GM21367 (cell line): ENCODE data around the gene PRRT1B.

Experiments used
- ATAC-seq: cut with Tn5 transposase; IDR thresholded peaks from one replicate; pipeline ENCODE4 v1.9.1; 2021; ENCODE audit not compliant: unreplicated experiment

PRRT1B gene

DNA sequence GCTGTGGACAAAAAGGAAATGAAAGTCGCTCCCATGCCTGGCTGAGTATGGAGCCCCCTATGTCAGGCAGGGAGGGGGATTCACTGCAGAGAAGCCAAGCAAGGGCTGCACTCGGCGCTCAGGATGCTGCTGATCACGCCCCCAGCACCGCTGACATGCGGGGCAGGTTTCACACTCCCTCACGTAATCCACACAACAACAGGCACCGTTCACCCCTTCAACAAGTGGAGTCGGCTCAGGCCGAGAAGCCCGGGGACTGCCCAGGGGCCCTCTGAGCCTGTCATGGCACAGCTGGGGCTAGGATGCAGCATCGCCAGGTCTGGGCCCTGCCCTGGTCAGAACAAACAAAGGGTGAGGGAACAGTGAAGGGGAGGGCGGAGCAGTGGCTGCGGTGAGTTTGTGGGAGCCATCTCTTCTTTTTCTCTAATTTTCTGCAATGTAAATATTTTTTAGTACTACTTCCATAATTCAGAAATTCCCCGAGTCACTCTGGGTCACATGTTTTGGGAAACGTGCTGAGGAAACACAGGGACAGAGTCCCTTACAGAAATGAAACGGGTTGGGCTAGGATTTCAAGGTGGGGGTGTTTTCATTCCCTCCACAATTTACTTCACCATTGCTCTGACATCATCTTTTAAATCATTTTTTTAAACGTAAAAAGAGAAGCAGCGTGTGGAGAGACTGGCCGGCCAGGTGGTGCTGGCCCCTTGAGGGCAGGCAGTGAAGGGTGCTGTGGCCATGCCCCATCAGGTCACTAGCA, 49.8 kb downstream of the PRRT1B start:
- no peak for ATAC-seq

DNA sequence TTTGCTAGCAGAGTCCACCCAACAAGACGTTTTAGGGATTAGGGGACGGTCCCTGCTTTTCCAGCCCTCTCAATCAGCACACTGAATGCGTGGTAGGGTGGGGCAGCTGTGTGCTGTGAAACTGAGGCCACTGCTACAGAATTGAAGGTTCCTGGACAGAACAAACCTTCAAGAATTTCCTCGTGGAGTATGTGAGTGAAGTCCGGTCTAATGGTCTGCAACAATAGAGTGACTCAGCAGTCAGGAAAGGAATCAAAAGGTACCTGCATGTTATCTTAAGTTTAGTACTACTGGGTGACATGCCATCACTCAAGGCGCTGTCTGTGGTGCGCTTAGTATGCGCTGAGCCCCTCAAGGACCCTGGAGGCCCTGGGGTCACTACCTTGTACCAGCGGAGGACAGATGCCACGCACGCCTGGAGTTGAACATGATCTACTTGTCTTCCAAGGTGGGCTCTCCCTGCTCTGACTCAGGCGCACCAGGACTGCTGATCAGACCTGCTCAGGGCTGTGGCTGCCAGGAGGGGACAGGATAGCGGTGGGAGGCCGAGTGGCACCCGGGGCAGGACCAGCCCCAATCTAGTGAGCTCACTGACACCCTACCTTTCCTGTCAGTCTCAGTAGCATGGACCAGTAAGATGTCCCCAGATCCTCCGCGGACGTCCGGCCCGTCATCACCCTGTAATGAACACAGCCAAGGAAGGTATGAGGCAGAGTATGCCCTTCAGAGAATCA, 50.5 kb downstream of the PRRT1B start:
- no peak for ATAC-seq

DNA sequence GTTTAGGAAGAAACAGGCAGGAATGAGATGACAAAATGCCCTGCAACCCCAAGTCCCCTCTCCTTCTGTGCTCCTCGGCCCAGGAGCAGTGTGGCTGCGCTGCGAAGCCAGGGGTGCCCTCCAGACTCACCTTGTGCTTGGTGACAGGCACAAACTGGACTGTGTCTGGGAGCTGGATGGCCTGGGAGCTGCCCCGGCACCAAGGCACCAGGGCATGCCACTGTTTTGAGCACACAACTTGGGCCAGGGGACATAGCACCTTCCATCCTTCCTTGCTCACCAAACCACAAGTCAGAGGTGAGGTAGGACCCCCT, 51.1 kb downstream of the PRRT1B start:
- ATAC-seq = no peak

DNA sequence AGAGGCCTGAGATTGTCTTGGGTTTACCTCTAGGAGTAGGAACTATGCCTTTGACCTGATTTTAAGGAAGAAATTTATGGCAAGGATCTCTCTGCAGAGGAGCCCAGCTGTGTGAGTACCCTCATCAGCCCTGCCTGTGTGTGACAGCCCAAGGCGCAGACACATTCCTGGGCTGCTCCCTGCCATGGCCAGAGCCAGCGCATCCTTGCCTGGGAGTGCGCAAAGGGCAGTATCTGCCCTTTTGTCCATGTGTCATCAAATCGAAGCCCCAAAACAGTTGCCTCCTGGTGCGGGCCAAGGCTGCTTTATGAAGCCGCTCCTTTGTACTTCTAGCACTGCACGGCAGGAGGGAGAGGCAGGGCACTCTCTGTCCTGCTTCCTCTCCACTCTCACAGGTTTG, 51.9 kb downstream of the PRRT1B start:
- ATAC-seq = no peak

DNA sequence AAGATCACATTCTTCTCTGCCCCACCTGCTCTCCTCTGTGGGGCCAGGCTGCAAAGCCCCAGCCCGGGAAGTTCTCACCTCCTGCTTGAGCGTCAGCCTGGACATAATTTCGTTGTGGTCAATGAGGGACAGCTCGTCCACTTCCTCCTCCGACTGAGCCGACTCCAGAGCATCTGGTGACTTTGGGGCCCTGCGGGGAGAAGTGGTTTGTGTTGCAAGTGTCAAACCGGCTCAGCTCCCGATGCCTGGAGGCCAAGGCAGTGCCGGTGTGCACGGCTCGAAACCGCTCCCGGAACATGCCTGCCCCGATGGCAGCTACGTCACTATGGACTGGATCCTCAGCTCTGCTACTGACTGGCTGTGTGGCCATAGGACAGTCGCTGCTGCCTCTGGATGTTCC, 52.8 kb downstream of the PRRT1B start:
- no peak for ATAC-seq

DNA sequence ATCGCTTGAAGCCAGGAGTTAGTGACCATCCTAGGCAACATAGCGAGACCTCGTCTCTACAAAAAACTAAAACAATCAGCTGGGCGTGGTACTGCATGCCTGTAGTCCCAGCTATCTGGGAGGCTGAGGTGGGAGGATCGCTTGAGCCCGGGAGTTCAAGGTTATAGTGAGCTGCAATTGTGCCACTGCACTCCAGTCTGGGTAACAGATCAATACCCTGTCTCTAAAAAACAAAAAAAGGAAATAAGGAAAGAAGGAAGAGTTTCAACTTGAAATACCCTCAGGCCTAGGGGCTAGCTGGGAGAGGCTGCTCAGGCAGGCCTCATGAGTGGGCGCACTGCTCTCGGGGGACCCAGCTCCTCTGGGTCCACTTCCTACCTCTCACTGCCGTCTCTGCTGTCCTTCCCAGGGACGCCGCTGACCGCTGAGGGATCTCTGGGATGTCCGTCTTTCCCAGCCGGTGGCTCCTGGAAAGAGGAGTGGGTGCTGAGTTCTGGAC, 56.4 kb downstream of the PRRT1B start:
- no peak for ATAC-seq

DNA sequence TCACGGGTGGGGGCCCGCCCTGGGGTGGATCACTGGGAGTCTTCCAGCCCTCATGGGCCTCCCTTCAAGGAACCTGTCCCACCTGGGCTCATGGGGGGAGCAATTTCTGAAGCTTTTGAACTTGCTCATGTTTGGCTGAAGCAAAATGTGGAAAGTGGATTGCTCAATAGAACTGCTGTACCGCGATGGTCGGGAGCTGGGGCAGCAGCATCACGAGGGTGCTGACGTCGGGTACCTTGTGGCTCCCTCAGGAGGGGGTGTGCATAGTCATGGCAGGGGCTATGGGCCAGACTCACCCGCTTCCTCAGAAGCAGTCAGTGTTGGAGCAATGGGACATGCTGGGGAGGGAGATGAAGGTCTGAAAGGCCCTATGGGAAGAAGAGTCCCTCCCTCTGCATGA, 57.9 kb downstream of the PRRT1B start:
- no peak for ATAC-seq

DNA sequence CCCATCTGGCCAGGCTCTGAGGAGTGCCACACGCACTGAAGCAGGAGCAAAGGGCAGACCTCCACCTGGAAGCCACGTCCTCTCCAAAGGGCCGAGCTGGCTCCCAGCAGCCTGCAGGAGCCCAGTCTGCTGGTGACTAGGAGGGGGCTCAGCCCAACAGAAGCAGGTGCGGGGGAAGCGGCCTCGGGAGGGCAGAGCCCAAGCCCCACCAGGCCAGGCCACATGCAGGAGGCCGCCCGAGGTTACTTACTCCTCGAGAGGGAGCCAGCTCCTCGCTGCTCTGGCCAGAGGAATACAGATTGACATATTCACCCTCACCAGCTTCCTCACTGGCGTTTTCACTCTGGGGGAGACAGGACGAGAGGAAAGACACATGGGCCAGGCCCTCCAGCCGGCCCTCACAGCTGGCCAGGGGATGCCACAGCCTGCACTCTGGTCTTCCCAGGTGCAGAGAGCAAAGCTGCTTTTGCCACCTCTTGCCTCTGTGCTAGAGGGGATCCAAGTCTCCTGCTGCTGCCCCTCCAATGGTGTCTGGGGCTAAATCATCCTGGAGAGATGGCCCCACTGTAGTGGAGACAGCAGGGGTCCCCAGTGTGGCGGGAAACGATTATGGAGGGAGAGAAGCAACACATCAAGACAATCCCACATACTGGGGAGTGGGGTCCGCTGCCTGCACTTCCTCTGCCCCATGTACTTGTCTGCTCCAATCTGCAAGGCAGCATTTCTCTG, 58.6 kb downstream of the PRRT1B start:
- no peak for ATAC-seq

DNA sequence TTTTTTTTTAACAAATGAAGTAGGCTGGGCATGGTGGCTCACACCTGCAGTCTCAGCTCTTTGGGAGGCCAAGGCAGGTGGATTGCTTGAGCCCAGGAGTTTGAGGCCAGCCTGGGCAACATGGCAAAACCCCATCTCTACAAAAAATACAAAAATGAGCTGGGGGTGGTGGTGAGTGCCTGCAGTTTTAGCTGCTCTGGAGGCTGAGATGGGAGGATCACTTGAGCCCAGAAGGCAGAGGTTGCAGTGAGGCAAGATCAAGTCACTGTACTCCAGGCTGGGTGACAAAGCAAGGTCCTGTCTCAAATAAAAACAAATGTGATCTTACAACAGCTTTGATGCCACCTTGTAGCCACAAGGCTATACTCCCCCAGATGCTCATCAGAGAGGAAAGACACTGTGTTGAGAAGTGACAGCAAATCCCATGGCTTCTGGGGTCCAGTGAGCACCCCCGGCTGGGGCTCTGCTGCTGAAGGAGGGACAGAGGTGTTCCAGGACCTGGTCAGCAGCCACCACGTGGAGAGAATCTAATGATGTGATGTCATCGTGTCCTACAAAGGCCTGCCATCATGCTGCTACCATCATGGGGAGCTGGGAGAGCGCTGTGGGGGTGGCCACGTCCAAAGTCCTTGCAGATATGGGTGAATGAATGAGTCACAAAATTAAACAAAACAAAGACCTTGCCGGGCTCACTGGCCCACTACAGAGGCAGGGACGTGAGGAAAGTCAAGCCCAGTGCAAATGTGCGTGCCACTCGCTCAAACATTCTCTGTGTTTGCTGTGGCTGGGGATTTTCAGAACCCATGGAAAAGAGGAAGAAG, 60.7 kb downstream of the PRRT1B start:
- ATAC-seq = no peak

DNA sequence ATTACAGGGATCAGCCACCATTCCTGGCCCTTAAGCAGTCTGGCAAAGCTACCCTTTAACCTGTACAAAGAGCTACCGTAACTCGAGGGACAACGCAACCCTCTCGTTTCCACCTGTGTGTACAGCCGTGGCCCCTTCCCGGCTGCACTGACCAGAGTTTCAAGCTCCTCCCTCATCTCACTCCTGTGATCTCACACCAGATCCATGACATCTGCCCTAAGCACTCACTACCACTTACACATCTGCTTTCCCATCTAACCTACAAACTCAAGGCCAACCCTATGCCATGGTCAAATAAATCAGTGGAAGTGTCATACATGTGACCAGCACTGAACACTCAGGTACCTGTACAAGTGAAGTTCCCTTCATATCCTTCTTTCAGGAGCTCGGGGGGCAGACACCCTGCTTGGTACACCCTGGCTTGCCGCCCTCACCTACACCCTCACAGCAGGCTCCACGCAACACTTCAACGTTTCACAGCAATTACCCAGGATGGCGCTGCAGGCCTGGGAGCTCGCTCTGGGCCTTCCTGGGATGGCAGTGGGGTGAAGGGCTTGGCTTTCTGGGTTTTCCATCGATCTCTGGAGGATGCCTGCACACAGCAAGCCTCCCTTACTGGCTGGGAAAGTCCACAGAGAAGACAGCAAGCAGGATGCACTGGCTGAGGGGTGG, 61.7 kb downstream of the PRRT1B start:
- ATAC-seq = no peak

DNA sequence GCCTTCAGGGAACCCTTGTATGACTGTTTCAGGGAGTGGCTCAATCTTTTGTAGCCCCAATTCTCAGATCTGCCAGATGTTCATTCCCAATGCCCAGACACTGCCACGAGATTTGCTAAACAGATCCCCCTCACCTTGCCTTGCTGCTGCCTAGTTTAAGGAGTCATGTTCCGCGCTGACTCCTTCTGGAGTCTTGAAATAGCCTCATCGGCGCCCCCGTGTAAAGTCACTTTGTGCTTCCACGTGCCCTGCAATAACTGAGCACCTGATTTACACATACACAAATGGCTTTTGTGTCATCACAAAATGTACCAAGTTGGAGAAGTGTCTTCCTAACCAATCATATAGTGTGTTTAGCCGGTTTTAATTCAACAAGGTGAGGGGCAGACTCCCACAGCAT, 62.3 kb downstream of the PRRT1B start:
- ATAC-seq = no peak

DNA sequence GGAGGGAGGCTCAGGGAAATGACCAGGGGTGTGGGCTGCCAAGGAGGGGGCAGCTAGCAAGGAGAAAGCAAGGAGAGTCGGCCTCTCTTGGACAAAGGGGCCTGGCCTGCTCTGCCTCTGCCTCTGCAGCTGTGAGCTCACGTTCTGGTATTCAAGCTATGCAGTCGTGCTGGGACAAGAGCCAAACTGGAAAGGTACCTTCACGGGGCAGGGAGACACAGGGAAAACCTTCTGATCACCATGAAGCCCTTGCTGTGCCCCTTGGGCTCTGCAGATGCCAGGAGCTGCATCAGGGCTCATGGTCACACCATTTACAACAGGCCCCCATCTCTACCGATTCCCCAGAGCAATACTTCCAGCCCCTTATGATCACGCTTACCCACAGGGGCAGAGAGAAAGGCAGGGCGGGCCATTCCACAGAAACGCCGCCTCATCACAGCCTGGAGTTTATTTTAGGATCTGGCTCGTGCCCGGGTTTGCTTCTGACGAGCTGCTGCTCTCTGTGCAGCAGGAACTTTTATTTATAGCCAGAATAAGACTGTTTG, 63.2 kb downstream of the PRRT1B start:
- ATAC-seq = no peak
